H1 (cell line): ENCODE measurements around the gene HDAC7. TPM values are rescaled to one million over a fixed set of nuclear protein-coding genes. Genes with fewer than 3 reads are reported as not detected.

Experiments
- CTCF ChIA-PET: fragments of 300-600 bp; sonication (Branson Sonifier 250); formaldehyde crosslinking; loops from one replicate; lab custom pipeline; 2021; ENCODE audit not compliant: partially characterized antibody; lab: Charles Lee
- POLR2A ChIA-PET: fragments of 300-600 bp; sonication (Branson Sonifier 250); formaldehyde crosslinking; loops from one replicate; lab custom pipeline; 2021; ENCODE audit warnings: inconsistent platforms; ENCODE audit not compliant: partially characterized antibody; lab: Charles Lee
- DNase-seq, 2 experiments: peaks; one replicate each; pipeline versions ENCODE4 v3.0.0 to v3.0.0-alpha.2; 2010 to 2022; ENCODE audit warnings: low spot score in 2 of 2, low read depth in 1 of 2, mixed read lengths in 1 of 2
- FAIRE-seq: peaks from 2 replicates; lab custom pipeline; 2011; peaks lifted over from hg19 to GRCh38; lab: Jason Lieb, UNC
- H2AFZ ChIP-seq: 2 replicates; pipeline ENCODE4 v1.8.1; 2012; ENCODE audit warnings: low read length, inconsistent platforms
- H2AK5ac ChIP-seq: 2 replicates; pipeline ENCODE4 v1.6.1; 2013; ENCODE audit warnings: low read depth, low read length
- H2BK120ac ChIP-seq: replicated peaks from 2 replicates; pipeline ENCODE3; 2013; ENCODE audit warnings: low read depth, low read length, inconsistent platforms
- H2BK12ac ChIP-seq: 2 replicates; pipeline ENCODE4 v1.6.1; 2013; ENCODE audit warnings: low read depth, low read length
- H2BK15ac ChIP-seq: 2 replicates; pipeline ENCODE4 v1.6.1; 2013; ENCODE audit warnings: low read length
- H2BK20ac ChIP-seq: 2 replicates; pipeline ENCODE4 v1.6.1; 2013; ENCODE audit warnings: low read length
- H2BK5ac ChIP-seq: 2 replicates; pipeline ENCODE4 v1.6.1; 2013; ENCODE audit warnings: low read depth, low read length
- H3K14ac ChIP-seq: 2 replicates; pipeline ENCODE4 v1.6.1; 2013; ENCODE audit warnings: inconsistent platforms; ENCODE audit not compliant: insufficient read length
- H3K18ac ChIP-seq: 2 replicates; pipeline ENCODE4 v1.6.1; 2013; ENCODE audit warnings: low read length; ENCODE audit errors: extremely low read depth
- H3K23ac ChIP-seq: 2 replicates; pipeline ENCODE4 v1.6.1; 2013; ENCODE audit warnings: inconsistent platforms; ENCODE audit not compliant: insufficient read length
- H3K23me2 ChIP-seq: 2 replicates; pipeline ENCODE4 v1.6.1; 2013; ENCODE audit warnings: low read depth, low read length
- H3K27ac ChIP-seq: 2 replicates; pipeline ENCODE4 v1.6.1; 2011; ENCODE audit warnings: low read depth, low read length, inconsistent platforms
- H3K27me3 ChIP-seq, 4 experiments: replicated peaks in 1 of 4; 1 replicate in 1 of 4; 2 replicates in 3 of 4; pipeline versions ENCODE4 v1.6.1 to v1.8.1; 2011 to 2013; ENCODE audit warnings: low read length in 3 of 4, mild to moderate bottlenecking in 3 of 4, inconsistent platforms in 2 of 4, mixed read lengths in 2 of 4, moderate library complexity in 1 of 4; ENCODE audit not compliant: control insufficient read depth in 3 of 4, insufficient read depth in 3 of 4; ENCODE audit errors: extremely low read depth in 1 of 4
- H3K36me3 ChIP-seq, 4 experiments: 2 replicates each; pipeline versions ENCODE4 v1.6.1 to v1.8.1; 2011 to 2013; ENCODE audit warnings: mild to moderate bottlenecking in 4 of 4, low read length in 3 of 4, moderate library complexity in 2 of 4, control low read depth in 1 of 4, inconsistent platforms in 1 of 4; ENCODE audit not compliant: insufficient read depth in 4 of 4, control insufficient read depth in 2 of 4
- H3K4ac ChIP-seq: replicated peaks from 2 replicates; pipeline ENCODE3; 2013; ENCODE audit warnings: low read length, low read depth, mixed read lengths, inconsistent platforms; ENCODE audit not compliant: insufficient read length
- H3K4me1 ChIP-seq, 4 experiments: replicated peaks in 1 of 4; 1 replicate in 1 of 4; 2 replicates in 3 of 4; pipeline versions ENCODE4 v1.6.1 to v1.8.1; 2011 to 2013; ENCODE audit warnings: low read length in 3 of 4, inconsistent platforms in 2 of 4, mixed read lengths in 1 of 4; ENCODE audit not compliant: insufficient read depth in 4 of 4, control insufficient read depth in 3 of 4
- H3K4me2 ChIP-seq, 2 experiments: 2 replicates each; pipeline versions ENCODE4 v1.6.1 to v1.8.1; 2011 to 2013; ENCODE audit warnings: low read depth in 2 of 2, low read length in 2 of 2, control low read depth in 1 of 2, inconsistent platforms in 1 of 2, mild to moderate bottlenecking in 1 of 2; ENCODE audit not compliant: insufficient read depth in 1 of 2
- H3K4me3 ChIP-seq, 4 experiments: fragments of 200-600, 300-600 bp in 1 of 4; sonication (generic), shearing (Covaris generic), sonication (Bioruptor Twin) in 1 of 4; 2 replicates each; pipeline versions ENCODE4 v1.5.1 to v1.8.1; 2011 to 2016; ENCODE audit warnings: low read length in 4 of 4, low read depth in 3 of 4, control low read depth in 2 of 4, inconsistent platforms in 2 of 4, mild to moderate bottlenecking in 2 of 4, mixed read lengths in 1 of 4, moderate library complexity in 1 of 4; ENCODE audit not compliant: insufficient read depth in 2 of 4; ENCODE audit errors: extremely low read depth in 1 of 4
- H3K56ac ChIP-seq: replicated peaks from 2 replicates; pipeline ENCODE3; 2013; ENCODE audit warnings: low read depth, mild to moderate bottlenecking, mixed read lengths, low read length, inconsistent platforms; ENCODE audit not compliant: insufficient read length
- H3K79me1 ChIP-seq: 2 replicates; pipeline ENCODE4 v1.6.1; 2013; ENCODE audit warnings: low read depth, low read length, control low read depth
- H3K79me2 ChIP-seq, 2 experiments: 2 replicates each; pipeline versions ENCODE4 v1.6.1 to v1.8.1; 2012 to 2013; ENCODE audit warnings: low read length in 2 of 2, mild to moderate bottlenecking in 2 of 2, inconsistent platforms in 1 of 2; ENCODE audit not compliant: insufficient read depth in 2 of 2, control insufficient read depth in 1 of 2
- H3K9ac ChIP-seq, 4 experiments: replicated peaks in 1 of 4; 1 replicate in 1 of 4; 2 replicates in 3 of 4; pipeline versions ENCODE4 v1.6.1 to v1.8.1; 2011 to 2013; ENCODE audit warnings: low read depth in 3 of 4, low read length in 3 of 4, control low read depth in 2 of 4, mild to moderate bottlenecking in 2 of 4, moderate library complexity in 2 of 4, inconsistent platforms in 1 of 4; ENCODE audit errors: extremely low read depth in 1 of 4
- H3K9me3 ChIP-seq, 2 experiments: 2 replicates each; pipeline versions ENCODE4 v1.6.1 to v1.8.1; 2012 to 2013; ENCODE audit warnings: mild to moderate bottlenecking in 2 of 2, moderate library complexity in 2 of 2, control low read depth in 1 of 2, inconsistent platforms in 1 of 2, low read depth in 1 of 2, low read length in 1 of 2, mixed read lengths in 1 of 2; ENCODE audit not compliant: insufficient read depth in 2 of 2
- H4K20me1 ChIP-seq, 2 experiments: replicated peaks in 1 of 2; 2 replicates each; pipeline versions ENCODE3 to v1.8.1; 2011 to 2013; ENCODE audit warnings: inconsistent platforms in 2 of 2, low read length in 2 of 2, mild to moderate bottlenecking in 1 of 2; ENCODE audit not compliant: insufficient read depth in 2 of 2, control insufficient read depth in 1 of 2
- H4K5ac ChIP-seq: 2 replicates; pipeline ENCODE4 v1.6.1; 2013; ENCODE audit warnings: low read length, low read depth, mixed read lengths, inconsistent platforms; ENCODE audit not compliant: insufficient read length
- H4K8ac ChIP-seq: 2 replicates; pipeline ENCODE4 v1.8.0; 2013; ENCODE audit warnings: mild to moderate bottlenecking, moderate library complexity, low read length, inconsistent platforms; ENCODE audit not compliant: insufficient read depth; ENCODE audit errors: extremely low read depth
- H4K91ac ChIP-seq: replicated peaks from 2 replicates; pipeline ENCODE3; 2013; ENCODE audit warnings: low read length, mixed read lengths, inconsistent platforms; ENCODE audit not compliant: insufficient read length
- ASH2L ChIP-seq: fragments of 200-600, 300-600 bp; sonication (generic); IDR thresholded peaks from one replicate; pipeline ENCODE4 v1.7.1; 2017; ENCODE audit warnings: low read length
- JUND ChIP-seq: IDR thresholded peaks from 2 replicates; pipeline ENCODE4 v1.6.1; 2011; ENCODE audit warnings: mild to moderate bottlenecking, improper control_type of control experiment, low read length
- POLR2AphosphoS5 ChIP-seq: IDR thresholded peaks from 2 replicates; pipeline ENCODE4 v1.6.1; 2011; ENCODE audit warnings: low read depth, low read length
- RBBP5 ChIP-seq: IDR thresholded peaks from 2 replicates; pipeline ENCODE4 v1.7.1; 2012; ENCODE audit warnings: low read depth, mild to moderate bottlenecking, inconsistent platforms, low read length, moderate library complexity, borderline replicate concordance
- SRF ChIP-seq: IDR thresholded peaks from 2 replicates; pipeline ENCODE4 v1.6.1; 2011; ENCODE audit warnings: mild to moderate bottlenecking, low read depth, low read length, moderate library complexity
- TAF1 ChIP-seq: IDR thresholded peaks from 2 replicates; pipeline ENCODE4 v1.6.1; 2011; ENCODE audit warnings: mild to moderate bottlenecking, low read depth, low read length
- ZNF274 ChIP-seq: IDR thresholded peaks from 2 replicates; pipeline ENCODE4 v1.7.0; 2012; ENCODE audit warnings: low read length, borderline replicate concordance; ENCODE audit errors: extremely low read depth
- WGBS, 2 experiments: shearing (Covaris generic) in 1 of 2; methylation state at CpG; one replicate each; pipeline versions ENCODE4 v1.1.6 to v1.1.7; 2013 to 2015; ENCODE audit warnings: low lambda C conversion rate in 2 of 2, mixed read lengths in 2 of 2, inconsistent platforms in 1 of 2, low coverage in 1 of 2, missing lambda C conversion rate in 1 of 2; ENCODE audit not compliant: insufficient replicate concordance in 2 of 2, insufficient coverage in 1 of 2, insufficient read length in 1 of 2; ENCODE audit errors: extremely low coverage in 1 of 2, missing lambda C conversion rate in 1 of 2; 5-methylcytosine and 5-hydroxymethylcytosine counted together
- polyA plus RNA-seq, 7 experiments: library from polyadenylated mRNA; depleted of rRNA in 3 of 7; stranded (reverse) in 5 of 7; unstranded in 2 of 7; fragments of >200 nt in 5 of 7; fragments of 200-250 nt in 2 of 7; gene quantifications; 1 replicate in 5 of 7; 2 replicates in 1 of 7; 4 replicates in 1 of 7; pipeline versions ENCODE4 v1.2.1 to v1.2.3, GENCODE V29; 2011 to 2013; ENCODE audit warnings: missing spikeins in 2 of 7, mixed read lengths in 2 of 7
- total RNA-seq: library from RNA; stranded (reverse); fragmentation: NEBNext Ultra II Directional; extraction: Animal tissue kit (Norgen Biotek cat#: 25700); gene quantifications from 2 replicates; pipeline ENCODE4 v1.2.1, GENCODE V29; 2021

The HDAC7 gene
- total and polyA plus RNA-seq, 2 of the 8 experiments (the other 6 are each of a cell fraction or from before 2014, with no cell fraction given), result 25.5 to 84.9 TPM

DNA sequence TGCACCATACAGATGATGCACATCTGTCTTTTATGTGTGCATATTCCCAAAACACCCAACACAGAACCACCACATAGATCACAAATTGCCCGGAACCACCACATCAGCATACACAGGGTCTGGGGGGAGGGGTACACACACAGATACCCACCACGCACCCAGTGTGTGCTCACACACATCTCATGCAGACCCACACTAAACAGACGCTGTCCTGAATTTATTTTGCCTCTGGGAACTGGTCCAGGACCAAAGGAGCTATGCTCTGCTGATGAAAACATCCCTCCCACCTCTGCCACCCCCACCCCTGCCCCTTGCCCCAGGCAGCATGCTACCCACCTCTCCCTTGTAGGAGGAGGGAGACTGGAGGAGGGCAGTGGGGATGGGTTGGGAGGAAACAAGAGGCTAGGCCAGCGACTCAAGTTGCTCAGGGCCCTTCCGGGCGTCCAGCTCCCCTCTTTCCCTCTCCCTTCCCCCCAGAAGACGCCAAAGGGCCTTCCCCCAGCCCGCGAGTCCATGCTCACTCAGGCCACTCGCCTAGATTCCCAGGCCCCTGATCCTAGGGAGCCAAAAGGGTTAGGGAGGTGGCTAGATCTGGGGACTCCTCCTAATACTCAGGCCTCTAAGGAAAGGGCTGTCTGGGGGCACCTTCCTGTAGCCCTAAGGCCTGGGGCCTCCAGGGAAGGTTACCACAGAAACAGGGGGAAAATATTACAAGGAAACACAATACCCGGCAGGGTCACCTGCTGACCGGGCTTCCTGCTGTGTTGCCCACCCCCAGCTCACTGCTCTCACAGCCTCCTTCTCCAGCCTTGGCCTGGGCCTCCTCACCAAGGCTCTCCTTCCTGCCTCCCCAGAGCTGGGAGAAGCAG, 3.1 kb downstream of the HDAC7 start:
- peaks cover 4 to 62% of the 10 kb centered on the region in 2 experiments; a peak in 3 of 4 replicates for H3K79me2 ChIP-seq
- ChIA-PET CTCF (interaction anchor here (0.7 to 58.8 kb wide), 13 partner anchors 7 to 371 kb away, joined by 3 to 2001 read pairs (median 13); partner anchors contain the start of gene RAPGEF3), POLR2A (interaction anchor here (0.6 to 29.3 kb wide), 10 partner anchors 8 to 1611 kb away, joined by 3 to 480 read pairs (median 4); no protein-coding TSS in a partner anchor)
- 62% methylated on average over 12 of the region's 12 CpGs; no CpG with 5 or more reads in 1 of the 2 experiments for WGBS, 2 experiments
- no peak overlapping the region for H4K5ac ChIP-seq
- TF ChIP-seq POLR2AphosphoS5, result no peak
- TF ChIP-seq ZNF274, result no peak
- TF ChIP-seq TAF1, result no peak
- peak; percentile 49 for TF ChIP-seq ASH2L
- TF ChIP-seq JUND, result no peak
- no peak for TF ChIP-seq SRF
- TF ChIP-seq RBBP5, result 0 out of 2 replicates have a peak, but pooled peaks have one; percentile 35
- no peaks in the 10 kb centered on the region for H3K36me3 ChIP-seq
- 0 out of 2 replicates have a peak overlapping the region, but pooled peaks have one; percentile 10 for H2AK5ac ChIP-seq
- peaks cover 12% of the 10 kb centered on the region for H3K23me2 ChIP-seq
- H3K27ac ChIP-seq, result no peak overlapping the region
- no peak overlapping the region for H3K56ac ChIP-seq
- peak overlapping the region; percentile 88 for H2BK12ac ChIP-seq
- no peak overlapping the region for H2BK120ac ChIP-seq
- peak overlapping the region; percentile 44 for H3K18ac ChIP-seq
- H2AFZ ChIP-seq, result no peak overlapping the region
- no peak overlapping the region for H3K9ac ChIP-seq
- H2BK5ac ChIP-seq, result peak overlapping the region; percentile 69
- H3K23ac ChIP-seq, result no peak overlapping the region
- FAIRE-seq (no peak), DNase-seq (no peak)
- peak overlapping the region; percentile 55 for H3K4ac ChIP-seq
- H3K4me2 ChIP-seq, result peak overlapping the region; percentile 42 to 56
- H3K4me3 ChIP-seq, result peak overlapping the region in 1 of 4 experiments; percentile 13; a peak in 1 of 8 replicates
- peak overlapping the region; percentile 46 for H4K8ac ChIP-seq
- no peaks in the 10 kb centered on the region for H3K9me3 ChIP-seq
- peak overlapping the region; percentile 82 for H2BK15ac ChIP-seq
- H3K14ac ChIP-seq, result no peak overlapping the region
- H3K27me3 ChIP-seq, result no peaks in the 10 kb centered on the region; a peak in 1 of 7 replicates
- peaks cover 17 to 67% (median 56%) of the 10 kb centered on the region in 4 experiments for H3K4me1 ChIP-seq
- peaks cover 2 to 19% of the 10 kb centered on the region in 2 experiments for H4K20me1 ChIP-seq
- H4K91ac ChIP-seq, result peak overlapping the region; percentile 14
- peak overlapping the region; percentile 44; the same call in 1 of the 2 replicates for H2BK20ac ChIP-seq
- peaks cover 10% of the 10 kb centered on the region for H3K79me1 ChIP-seq
